Left forelimb (tissue), 1 donor: ENCODE data around the gene CELA2B.
"Not testable (repeated sequence)": the region's sequence is repeated elsewhere in the genome, so short reads cannot be mapped to it uniquely, and the experiment has no call there.

Experiments
- DNase-seq: peaks from one replicate; pipeline ENCODE4 v3.0.0-alpha.2; 2018; ENCODE audit warnings: low spot score

The CELA2B gene

GRCh38 chr1:15469361-15469760, 6.5 kb upstream of the CELA2B start:
- no peak for DNase-seq

- peak; percentile 73 for DNase-seq
These were observed 6.0 kb upstream of the CELA2B start for GRCh38 chr1:15469821-15470448.

- DNase-seq, result not testable (repeated sequence)
These were observed 4.8 kb upstream of the CELA2B start for GRCh38 chr1:15471067-15471466.

- DNase-seq, result not testable (repeated sequence)
These were observed 4.2 kb upstream of the CELA2B start for GRCh38 chr1:15471723-15472122.

- no peak for DNase-seq
These were observed 3.3 kb upstream of the CELA2B start for GRCh38 chr1:15472587-15472986.

- no peak for DNase-seq
These were observed 1.0 kb downstream of the CELA2B start for GRCh38 chr1:15476927-15477326.

- no peak for DNase-seq
These were observed 1.8 kb downstream of the CELA2B start for GRCh38 chr1:15477646-15478212.

- no peak for DNase-seq
These were observed 3.9 kb downstream of the CELA2B start for GRCh38 chr1:15479654-15480347.

- DNase-seq, result not testable (repeated sequence)
These were observed 6.6 kb downstream of the CELA2B start for GRCh38 chr1:15482455-15482854.

GRCh38 chr1:15482983-15483543, 7.2 kb downstream of the CELA2B start:
- DNase-seq, result not testable (repeated sequence)

GRCh38 chr1:15483971-15484370, 8.1 kb downstream of the CELA2B start:
- DNase-seq, result no peak

- not testable (repeated sequence) for DNase-seq
These were observed 8.5 kb downstream of the CELA2B start for GRCh38 chr1:15484443-15484842.

GRCh38 chr1:15485636-15486035, 9.7 kb downstream of the CELA2B start:
- DNase-seq, result no peak

GRCh38 chr1:15486844-15487610, 11.1 kb downstream of the CELA2B start:
- not testable (repeated sequence) for DNase-seq

GRCh38 chr1:15488371-15488770, 12.5 kb downstream of the CELA2B start:
- no peak for DNase-seq

- peak; percentile 78 for DNase-seq
These were observed 13.3 kb downstream of the CELA2B start for GRCh38 chr1:15489052-15489736.

GRCh38 chr1:15491010-15491409, 15.1 kb downstream of the CELA2B start:
- not testable (repeated sequence) for DNase-seq

- DNase-seq, result no peak
These were observed 16.7 kb downstream of the CELA2B start for GRCh38 chr1:15492596-15492995.

- no peak for DNase-seq
These were observed 18.0 kb downstream of the CELA2B start for GRCh38 chr1:15493869-15494390.

- DNase-seq, result no peak
These were observed 24.6 kb downstream of the CELA2B start for GRCh38 chr1:15500184-15501178.
